Testis (tissue), 2 donors: Measurements from ENCODE around the gene PHACTR4.

Experiments used
- POLR2A ChIP-seq: fragments of 450-650 bp; IDR thresholded peaks from one replicate; pipeline ENCODE4 v1.6.1; 2017; ENCODE audit warnings: antibody characterized with exemption, mild to moderate bottlenecking, moderate library complexity
- TF ChIP-seq, protein P1 (sequence below), 3 experiments: fragments of 450-650 bp in 2 of 3; fragments of 200-600 bp in 1 of 3; sonication (generic) in 1 of 3; IDR thresholded peaks; one replicate each; pipeline ENCODE4 v1.5.1; 2016 to 2019; ENCODE audit warnings: antibody characterized with exemption in 3 of 3, mild to moderate bottlenecking in 2 of 3, moderate library complexity in 1 of 3

GRCh38 chr1:28338897-28339296 is 30.6 kb upstream of the PHACTR4 start:
- TF ChIP-seq, protein P1, sequence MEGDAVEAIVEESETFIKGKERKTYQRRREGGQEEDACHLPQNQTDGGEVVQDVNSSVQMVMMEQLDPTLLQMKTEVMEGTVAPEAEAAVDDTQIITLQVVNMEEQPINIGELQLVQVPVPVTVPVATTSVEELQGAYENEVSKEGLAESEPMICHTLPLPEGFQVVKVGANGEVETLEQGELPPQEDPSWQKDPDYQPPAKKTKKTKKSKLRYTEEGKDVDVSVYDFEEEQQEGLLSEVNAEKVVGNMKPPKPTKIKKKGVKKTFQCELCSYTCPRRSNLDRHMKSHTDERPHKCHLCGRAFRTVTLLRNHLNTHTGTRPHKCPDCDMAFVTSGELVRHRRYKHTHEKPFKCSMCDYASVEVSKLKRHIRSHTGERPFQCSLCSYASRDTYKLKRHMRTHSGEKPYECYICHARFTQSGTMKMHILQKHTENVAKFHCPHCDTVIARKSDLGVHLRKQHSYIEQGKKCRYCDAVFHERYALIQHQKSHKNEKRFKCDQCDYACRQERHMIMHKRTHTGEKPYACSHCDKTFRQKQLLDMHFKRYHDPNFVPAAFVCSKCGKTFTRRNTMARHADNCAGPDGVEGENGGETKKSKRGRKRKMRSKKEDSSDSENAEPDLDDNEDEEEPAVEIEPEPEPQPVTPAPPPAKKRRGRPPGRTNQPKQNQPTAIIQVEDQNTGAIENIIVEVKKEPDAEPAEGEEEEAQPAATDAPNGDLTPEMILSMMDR (IDR thresholded peaks at IDR 0.05) = no peak
- TF ChIP-seq POLR2A = no peak
